ENCODE results near the gene SERTAD1. TPM values are rescaled to one million over a fixed set of nuclear protein-coding genes. Genes with fewer than 3 reads are reported as not detected.

Gene SERTAD1
- total and polyA plus RNA-seq, 2 of the 8 experiments (the other 6 are each of a cell fraction or from before 2014, with no cell fraction given) = 5.4 to 6.6 TPM

DNA sequence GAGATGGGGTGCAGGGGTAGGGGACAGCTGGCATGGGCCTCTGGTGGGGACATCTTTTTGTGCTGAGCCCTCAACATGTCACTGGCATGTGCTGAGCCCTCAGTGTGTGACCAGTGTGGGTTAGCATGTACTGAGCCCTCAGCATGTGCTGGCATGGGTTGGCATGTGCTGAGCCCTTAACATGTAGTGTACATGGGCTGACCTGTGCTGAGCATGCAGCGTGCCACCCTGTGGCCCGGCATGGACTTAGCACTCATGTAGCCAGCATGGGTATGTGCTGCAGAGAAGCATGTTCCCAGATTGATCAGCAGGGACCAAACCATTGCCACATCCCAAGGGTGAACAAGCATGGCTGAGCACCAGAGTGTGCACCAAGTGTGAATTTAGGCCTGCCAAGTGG, 47.3 kb downstream of the SERTAD1 start:
- Histone ChIP-seq H3K4me3 (ENCODE audit: extremely low read depth in 1 of 4, insufficient read depth in 2 of 4, low read depth in 3 of 4, low read length in 4 of 4) (no peak overlapping the region), H3K23ac (ENCODE audit: insufficient read length) (no peak overlapping the region), H3K9ac (replicated peaks in 1 of 4; ENCODE audit: extremely low read depth in 1 of 4, low read depth in 3 of 4, low read length in 3 of 4) (no peak overlapping the region), H2AK5ac (ENCODE audit: low read depth, low read length) (no peak overlapping the region), H3K27me3 (replicated peaks in 1 of 4; ENCODE audit: control insufficient read depth in 3 of 4, extremely low read depth in 1 of 4, insufficient read depth in 3 of 4, low read length in 3 of 4) (no peaks in the 10 kb centered on the region), H3K27ac (ENCODE audit: low read depth, low read length) (no peak overlapping the region), H4K8ac (ENCODE audit: extremely low read depth, insufficient read depth, low read length) (no peak overlapping the region), H2BK20ac (ENCODE audit: low read length) (no peak overlapping the region), H2AFZ (ENCODE audit: low read length) (no peak overlapping the region), H2BK12ac (ENCODE audit: low read depth, low read length) (no peak overlapping the region), H2BK15ac (ENCODE audit: low read length) (no peak overlapping the region), H3K9me3 (ENCODE audit: insufficient read depth in 2 of 2, low read depth in 1 of 2, low read length in 1 of 2) (no peaks in the 10 kb centered on the region), H4K5ac (ENCODE audit: insufficient read length, low read depth, low read length) (no peak overlapping the region), H3K18ac (ENCODE audit: extremely low read depth, low read length) (no peak overlapping the region), H3K4ac (replicated peaks; ENCODE audit: insufficient read length, low read depth, low read length) (no peak overlapping the region), H3K36me3 (ENCODE audit: control insufficient read depth in 2 of 4, insufficient read depth in 4 of 4, low read length in 3 of 4) (peaks cover 6 to 26% (median 18%) of the 10 kb centered on the region in 4 experiments), H3K79me2 (ENCODE audit: control insufficient read depth in 1 of 2, insufficient read depth in 2 of 2, low read length in 2 of 2) (no peaks in the 10 kb centered on the region), H2BK120ac (replicated peaks; ENCODE audit: low read depth, low read length) (no peak overlapping the region), H3K4me1 (replicated peaks in 1 of 4; ENCODE audit: control insufficient read depth in 3 of 4, insufficient read depth in 4 of 4, low read length in 3 of 4) (no peaks in the 10 kb centered on the region), H3K4me2 (ENCODE audit: insufficient read depth in 1 of 2, low read depth in 2 of 2, low read length in 2 of 2) (no peak overlapping the region), H4K91ac (replicated peaks; ENCODE audit: insufficient read length, low read length) (no peak overlapping the region), H3K14ac (ENCODE audit: insufficient read length) (no peak overlapping the region), H3K79me1 (ENCODE audit: low read depth, low read length) (no peaks in the 10 kb centered on the region), H4K20me1 (replicated peaks in 1 of 2; ENCODE audit: control insufficient read depth in 1 of 2, insufficient read depth in 2 of 2, low read length in 2 of 2) (peaks cover 0 to 12% of the 10 kb centered on the region in 2 experiments), H2BK5ac (ENCODE audit: low read depth, low read length) (no peak overlapping the region), H3K56ac (replicated peaks; ENCODE audit: insufficient read length, low read depth, low read length) (no peak overlapping the region), H3K23me2 (ENCODE audit: low read depth, low read length) (no peaks in the 10 kb centered on the region)
- FAIRE-seq = no peak
- WGBS, 2 experiments (ENCODE audit: extremely low coverage in 1 of 2, insufficient coverage in 1 of 2, insufficient read length in 1 of 2, insufficient replicate concordance in 2 of 2, low coverage in 1 of 2, low lambda C conversion rate in 2 of 2, missing lambda C conversion rate in 1 of 2) = 100% methylated on average over 2 of the region's 2 CpGs; no CpG with 5 or more reads in 1 of the 2 experiments
- DNase-seq (ENCODE audit: low read depth in 1 of 2, low spot score in 2 of 2) = no peak
- ChIA-PET CTCF (ENCODE audit: partially characterized antibody) (no interaction called here), POLR2A (ENCODE audit: partially characterized antibody) (interaction anchor here (4.1 kb wide), 1 partner anchor 11 kb away, joined by 23 read pairs; no protein-coding TSS in a partner anchor)
- no peak for TF ChIP-seq RNF2 (IDR thresholded peaks at IDR 0.05; ENCODE audit: borderline replicate concordance, low read depth, low read length, missing control alignments, poor library complexity, severe bottlenecking)
- TF ChIP-seq JUND (IDR thresholded peaks at IDR 0.05; ENCODE audit: low read length) = no peak
